GM18517 (cell line): ENCODE measurements around the gene GRID2IP.

Experiments
- ATAC-seq: cut with Tn5 transposase; IDR thresholded peaks from one replicate; pipeline ENCODE4 v1.9.1; 2021; ENCODE audit warnings: mild to moderate bottlenecking, moderate library complexity; ENCODE audit not compliant: unreplicated experiment

The GRID2IP gene

GRCh38 chr7:6528401-6529130 is 22.7 kb downstream of the GRID2IP start:
- ATAC-seq, result no peak

GRCh38 chr7:6526997-6527378 is 24.3 kb downstream of the GRID2IP start:
- ATAC-seq, result no peak

GRCh38 chr7:6520163-6520981 is 30.9 kb downstream of the GRID2IP start:
- ATAC-seq, result no peak

GRCh38 chr7:6516387-6516983 is 34.8 kb downstream of the GRID2IP start:
- no peak for ATAC-seq

- ATAC-seq, result no peak
These were observed 37.7 kb downstream of the GRID2IP start for GRCh38 chr7:6513541-6513940.

GRCh38 chr7:6512892-6513291 is 38.4 kb downstream of the GRID2IP start:
- no peak for ATAC-seq

- ATAC-seq, result no peak
These were observed 40.7 kb downstream of the GRID2IP start for GRCh38 chr7:6510476-6511133.

GRCh38 chr7:6508950-6509349 is 42.3 kb downstream of the GRID2IP start:
- no peak for ATAC-seq

- ATAC-seq, result no peak
These were observed 42.7 kb downstream of the GRID2IP start for GRCh38 chr7:6508539-6508938.

GRCh38 chr7:6507906-6508305 is 43.4 kb downstream of the GRID2IP start:
- no peak for ATAC-seq

GRCh38 chr7:6505685-6506559 is 45.3 kb downstream of the GRID2IP start:
- no peak for ATAC-seq

- no peak for ATAC-seq
These were observed 46.3 kb downstream of the GRID2IP start for GRCh38 chr7:6504996-6505395.

- ATAC-seq, result no peak
These were observed 48.4 kb downstream of the GRID2IP start for GRCh38 chr7:6502886-6503285.

- ATAC-seq, result no peak
These were observed 49.4 kb downstream of the GRID2IP start for GRCh38 chr7:6501586-6502564.

- ATAC-seq, result no peak
These were observed 50.6 kb downstream of the GRID2IP start for GRCh38 chr7:6500691-6501090.

GRCh38 chr7:6497994-6498393 is 53.3 kb downstream of the GRID2IP start:
- ATAC-seq, result no peak

- no peak for ATAC-seq
These were observed 53.7 kb downstream of the GRID2IP start for GRCh38 chr7:6497637-6497905.

- ATAC-seq, result no peak
These were observed 54.2 kb downstream of the GRID2IP start for GRCh38 chr7:6496842-6497636.
